Bronchial epithelial cell (primary cell): ENCODE data around the gene PARVB. TPM values are rescaled to one million over a fixed set of nuclear protein-coding genes. Genes with fewer than 3 reads are reported as not detected.

Experiments used
- DNase-seq: peaks from one replicate; pipeline ENCODE4 v3.0.0-alpha.2; 2010; ENCODE audit warnings: low read depth
- FAIRE-seq: peaks from 2 replicates; lab custom pipeline; 2011; peaks lifted over from hg19 to GRCh38; lab: Jason Lieb, UNC
- H3K27me3 ChIP-seq: 2 replicates; pipeline ENCODE4 v1.5.1; 2011; ENCODE audit warnings: low read length; ENCODE audit not compliant: control insufficient read depth, insufficient read depth
- H3K36me3 ChIP-seq: 2 replicates; pipeline ENCODE4 v1.5.1; 2011; ENCODE audit warnings: low read length; ENCODE audit not compliant: control insufficient read depth, insufficient read depth
- H3K4me3 ChIP-seq: 2 replicates; pipeline ENCODE4 v1.5.1; 2011; ENCODE audit warnings: mild to moderate bottlenecking, low read depth, low read length, control low read depth
- CTCF ChIP-seq: IDR thresholded peaks from 2 replicates; pipeline ENCODE4 v1.5.1; 2011; ENCODE audit warnings: mild to moderate bottlenecking, moderate library complexity, low read length, control low read depth, inconsistent platforms; ENCODE audit not compliant: insufficient read depth, severe bottlenecking
- total RNA-seq: library from RNA; depleted of rRNA; stranded (reverse); fragments of >200 nt; gene quantifications from 2 replicates; pipeline ENCODE4 v1.2.1, GENCODE V29; 2014

The PARVB gene
- total RNA-seq, 1 donor from 2014 or later, result 3.4 TPM

DNA sequence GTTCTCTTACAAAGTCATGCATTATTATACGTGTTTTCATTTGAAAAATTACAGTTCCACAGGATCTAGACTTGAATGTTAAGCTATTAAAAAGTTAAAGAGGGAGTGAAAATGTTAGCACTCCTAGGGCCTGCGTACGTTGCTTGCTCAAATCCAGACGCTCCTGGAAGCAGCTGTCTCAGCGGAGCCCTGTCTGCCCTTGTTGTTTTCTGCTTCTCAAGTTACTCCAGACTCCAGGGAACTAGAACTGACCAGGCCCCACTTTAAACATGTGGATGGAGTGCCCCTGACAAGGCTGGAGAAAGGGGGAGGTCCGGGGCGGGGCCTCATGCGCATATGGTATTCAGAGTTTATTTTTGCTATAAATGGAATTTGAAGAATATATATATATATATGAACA is 9.6 kb downstream of the PARVB start:
- Histone ChIP-seq H3K36me3 (no peaks in the 10 kb centered on the region), H3K4me3 (no peak overlapping the region), H3K27me3 (no peaks in the 10 kb centered on the region)
- no peak for TF ChIP-seq CTCF
- FAIRE-seq (no peak), DNase-seq (no peak)

GRCh38 chr22:44037519-44038375 is 13.6 kb downstream of the PARVB start:
- FAIRE-seq, result peak; percentile 98
- H3K27me3 ChIP-seq, result no peaks in the 10 kb centered on the region
- H3K4me3 ChIP-seq, result no peak overlapping the region
- H3K36me3 ChIP-seq, result no peaks in the 10 kb centered on the region
- peak; percentile 95 for DNase-seq
- no peak for TF ChIP-seq CTCF

DNA sequence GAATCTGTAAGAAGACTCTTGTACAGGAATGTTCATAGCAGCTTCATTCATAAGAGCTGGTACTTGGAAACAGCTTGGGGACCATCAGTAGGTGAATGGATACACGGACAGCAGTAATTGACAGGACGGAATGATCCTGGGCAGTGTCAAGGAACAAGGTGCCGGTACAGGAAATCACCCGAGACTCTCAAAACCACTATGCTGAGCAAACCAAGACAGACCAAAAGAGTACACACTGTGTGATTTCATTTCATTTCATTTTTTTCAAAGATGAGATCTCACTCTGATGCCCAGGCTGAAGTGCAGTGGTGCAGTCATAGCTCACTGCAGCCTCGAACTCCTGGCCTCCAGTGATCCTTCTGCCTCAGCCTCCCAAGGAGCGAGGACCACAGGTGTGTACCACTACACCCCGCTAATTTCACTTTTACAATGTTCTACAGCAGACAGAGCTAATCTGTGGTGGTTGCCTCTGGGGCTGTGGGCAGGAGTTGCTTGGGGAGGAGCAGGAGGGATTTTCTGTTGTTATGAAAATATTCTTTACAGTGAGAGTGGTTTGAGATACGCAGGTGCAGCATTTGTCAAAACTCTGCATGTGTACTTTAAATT is 15.6 kb downstream of the PARVB start:
- Histone ChIP-seq H3K27me3 (no peaks in the 10 kb centered on the region), H3K4me3 (no peak overlapping the region), H3K36me3 (no peaks in the 10 kb centered on the region)
- FAIRE-seq, result no peak
- no peak for TF ChIP-seq CTCF
- DNase-seq, result no peak

DNA sequence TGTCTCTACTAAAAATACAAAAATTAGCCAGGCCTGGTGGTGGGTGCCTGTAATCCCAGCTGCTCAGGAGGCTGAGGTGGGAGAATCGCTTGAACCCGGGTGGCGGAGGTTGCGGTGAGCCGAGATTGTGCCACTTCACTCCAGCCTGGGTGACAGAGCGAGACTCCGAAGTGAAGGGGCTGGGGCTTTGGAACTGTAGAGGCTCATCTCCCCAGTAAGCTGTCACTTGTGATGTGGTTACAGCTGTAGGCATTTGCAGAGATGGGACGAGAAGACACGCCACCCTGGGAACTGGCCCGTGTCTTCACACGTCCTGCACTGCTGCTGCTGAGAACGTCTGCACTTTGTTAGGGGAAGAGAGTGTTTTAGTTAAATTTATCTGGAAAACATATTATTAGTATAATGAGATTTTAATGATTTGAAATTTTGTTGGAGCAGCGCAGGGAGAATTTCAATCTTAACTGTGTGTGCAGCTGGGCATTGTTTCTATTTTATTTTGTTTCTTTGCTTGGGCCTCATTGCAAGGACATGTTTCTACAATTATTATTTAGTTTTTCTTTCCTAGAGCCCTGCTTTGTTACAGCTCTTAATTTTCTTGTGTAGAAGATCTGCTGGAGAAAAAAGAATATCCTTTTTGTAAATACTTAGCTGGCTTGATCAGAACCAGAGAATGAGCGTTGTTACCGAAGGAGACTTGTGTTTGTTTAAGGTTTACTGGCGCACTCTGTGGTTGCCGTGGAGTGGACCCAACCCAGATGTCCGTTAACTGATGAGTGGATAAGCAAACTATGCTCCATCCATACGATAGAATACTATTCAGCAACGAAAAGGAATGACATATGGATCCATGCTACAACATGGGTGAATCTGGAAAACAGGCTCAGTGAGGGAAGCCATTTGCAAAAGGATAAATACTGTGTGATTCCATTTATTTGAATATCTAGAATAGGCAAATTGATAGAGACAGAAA is 18.4 kb downstream of the PARVB start:
- no peak for FAIRE-seq
- no peak for DNase-seq
- no peak for TF ChIP-seq CTCF
- H3K27me3 ChIP-seq, result no peaks in the 10 kb centered on the region
- no peak overlapping the region for H3K4me3 ChIP-seq
- H3K36me3 ChIP-seq, result no peaks in the 10 kb centered on the region

GRCh38 chr22:44045145-44045544 is 21.0 kb downstream of the PARVB start:
- Histone ChIP-seq H3K36me3 (no peaks in the 10 kb centered on the region), H3K27me3 (no peaks in the 10 kb centered on the region), H3K4me3 (no peak overlapping the region)
- no peak for TF ChIP-seq CTCF
- FAIRE-seq (peak; percentile 40), DNase-seq (peak; percentile 16)
